GM19099 (cell line): Measurements from ENCODE around the gene PON3.

Source experiments
- POLR2A ChIP-seq: IDR thresholded peaks from 3 replicates; pipeline ENCODE4 v1.6.1; 2011; ENCODE audit warnings: low read depth; ENCODE audit not compliant: insufficient read length; ENCODE audit errors: extremely low read depth

Gene PON3

GRCh38 chr7:95396136-95397032 lies at the start of gene PON3:
TSS of gene PON3 (minus strand) at chr7:95396375. CDS start at chr7:95396350, 25 bp downstream.
- no peak for TF ChIP-seq POLR2A

GRCh38 chr7:95444796-95445195 lies 48.6 kb upstream of the PON3 start:
- no peak for TF ChIP-seq POLR2A

GRCh38 chr7:95441042-95441823 lies 45.1 kb upstream of the PON3 start:
- TF ChIP-seq POLR2A: no peak

- no peak for TF ChIP-seq POLR2A
Measured at GRCh38 chr7:95440394-95441038, 44.3 kb upstream of the PON3 start.

GRCh38 chr7:95436407-95436806 lies 40.2 kb upstream of the PON3 start:
- TF ChIP-seq POLR2A: no peak

- TF ChIP-seq POLR2A: no peak
Measured at GRCh38 chr7:95435422-95435780, 39.2 kb upstream of the PON3 start.

- peak; percentile 40 for TF ChIP-seq POLR2A
Measured at GRCh38 chr7:95434557-95435421, 38.6 kb upstream of the PON3 start, which contains the start of gene PON2. TSS of gene PON2 (minus strand) at chr7:95435028. CDS start at chr7:95434951, 77 bp downstream.

GRCh38 chr7:95433952-95434556 lies 37.9 kb upstream of the PON3 start:
- TF ChIP-seq POLR2A: no peak

GRCh38 chr7:95433129-95433528 lies 37.0 kb upstream of the PON3 start:
- no peak for TF ChIP-seq POLR2A

GRCh38 chr7:95432606-95433005 lies 36.4 kb upstream of the PON3 start:
- no peak for TF ChIP-seq POLR2A

- TF ChIP-seq POLR2A: no peak
Measured at GRCh38 chr7:95430864-95431263, 34.7 kb upstream of the PON3 start.

GRCh38 chr7:95429241-95429990 lies 33.2 kb upstream of the PON3 start:
- TF ChIP-seq POLR2A: no peak

GRCh38 chr7:95427914-95428516 lies 31.8 kb upstream of the PON3 start:
- TF ChIP-seq POLR2A: no peak
